Measurements from ENCODE around the gene ALOXE3.
"Not testable (repeated sequence)": the region's sequence is repeated elsewhere in the genome, so short reads cannot be mapped to it uniquely, and the experiment has no call there.

The ALOXE3 gene

DNA sequence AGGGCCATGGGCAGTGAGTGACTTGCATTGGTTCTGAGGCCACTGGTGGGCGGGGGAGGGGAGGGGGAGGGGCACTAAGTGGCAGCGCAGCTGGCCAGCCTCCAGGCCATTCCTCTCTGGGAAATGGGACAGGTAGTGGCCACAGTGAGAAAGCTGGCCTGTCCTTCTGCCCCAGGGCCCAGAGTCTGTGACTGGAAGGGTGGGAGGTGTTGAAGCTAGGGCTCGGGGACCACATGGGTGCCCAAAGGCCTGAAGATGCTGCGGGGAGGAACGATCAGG is 30.4 kb downstream of the ALOXE3 start:
- DNase-seq = no peak

DNA sequence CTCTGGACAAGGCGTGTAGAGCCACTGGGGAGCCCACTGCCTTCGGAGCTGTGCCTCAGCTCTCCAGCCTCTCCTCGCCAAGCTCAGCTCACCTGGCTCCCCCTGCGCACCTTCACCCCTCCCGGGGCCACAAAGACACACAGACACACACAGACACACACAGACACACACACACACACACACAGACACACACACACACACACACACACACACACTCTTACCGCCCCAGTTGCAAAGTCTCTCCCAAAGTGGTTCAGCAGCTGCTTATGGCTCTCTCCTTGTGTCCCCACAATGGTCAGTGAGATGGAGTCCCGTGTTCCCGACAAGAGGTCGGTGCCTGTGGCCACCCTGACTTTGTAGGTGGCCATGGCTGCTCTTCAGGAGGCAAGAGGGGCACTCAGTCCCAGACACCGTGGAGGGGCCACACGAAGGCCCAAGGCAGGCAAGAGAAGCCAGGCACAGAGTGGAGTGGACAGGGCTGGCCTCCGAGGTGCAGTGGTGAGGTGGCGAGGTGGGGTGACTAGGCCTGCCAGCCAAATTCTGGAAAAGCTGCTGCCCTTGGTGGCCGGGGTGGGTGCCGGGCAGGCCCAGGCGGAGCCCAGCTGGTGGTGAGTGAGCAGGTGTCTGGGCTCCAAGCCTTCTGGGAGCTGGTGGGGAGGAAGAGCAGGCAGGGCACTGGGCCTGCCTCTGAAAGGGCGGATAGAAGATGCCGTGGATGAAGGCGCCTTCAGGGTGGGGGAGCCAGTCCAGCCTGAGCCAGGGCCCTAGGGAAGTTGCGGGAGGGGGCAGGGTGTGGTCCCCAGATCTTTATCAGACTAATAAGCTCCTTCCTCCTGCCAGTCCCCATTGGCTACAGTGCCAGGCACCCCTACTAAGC is 31.0 kb downstream of the ALOXE3 start, which contains the start of gene ALOX12B:
Gene ALOX12B, minus strand, starts transcription at position 642 of the 877 bp plus-strand sequence. Its CDS starts 274 bp downstream, at position 368.
- no peak for DNase-seq

DNA sequence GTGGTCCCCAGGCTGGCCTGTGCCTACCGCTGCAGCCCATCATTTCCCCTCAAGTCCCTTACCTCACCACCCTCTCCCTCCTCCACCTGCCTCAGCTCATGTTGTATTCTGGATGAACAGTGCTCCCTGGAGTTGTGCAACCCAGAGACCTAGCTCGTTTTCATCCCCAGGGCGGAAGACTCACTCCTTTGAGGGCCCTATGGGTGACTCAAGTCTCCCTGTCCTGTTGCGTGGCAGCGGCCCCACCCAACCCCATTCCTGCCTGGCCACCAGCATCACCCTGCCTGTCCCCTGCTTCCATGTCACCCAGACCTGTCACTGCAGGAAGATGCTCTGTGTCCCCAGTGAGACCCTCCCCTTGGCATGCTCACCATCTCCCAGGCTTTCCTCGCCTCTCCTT is 34.1 kb downstream of the ALOXE3 start:
- DNase-seq = no peak

DNA sequence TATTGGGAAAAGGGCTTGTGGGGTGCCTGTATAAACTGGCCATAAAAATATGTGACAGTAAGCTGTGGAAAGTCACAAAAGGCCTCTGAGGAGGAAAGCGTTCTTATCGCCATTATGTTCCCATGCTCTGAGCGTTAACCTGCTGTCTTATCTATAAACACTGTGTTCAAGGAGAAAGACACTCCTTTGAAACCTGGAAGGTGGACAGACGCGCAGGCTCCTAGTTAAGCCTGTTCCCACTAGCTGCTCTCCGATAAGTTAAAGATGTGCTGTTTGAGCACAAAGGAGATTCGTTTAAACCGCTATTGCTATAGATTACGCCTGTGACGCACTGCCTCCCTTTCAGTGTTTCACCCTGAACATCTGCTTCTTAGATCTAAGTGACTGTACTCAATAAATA is 36.0 kb downstream of the ALOXE3 start:
- no peak for DNase-seq

DNA sequence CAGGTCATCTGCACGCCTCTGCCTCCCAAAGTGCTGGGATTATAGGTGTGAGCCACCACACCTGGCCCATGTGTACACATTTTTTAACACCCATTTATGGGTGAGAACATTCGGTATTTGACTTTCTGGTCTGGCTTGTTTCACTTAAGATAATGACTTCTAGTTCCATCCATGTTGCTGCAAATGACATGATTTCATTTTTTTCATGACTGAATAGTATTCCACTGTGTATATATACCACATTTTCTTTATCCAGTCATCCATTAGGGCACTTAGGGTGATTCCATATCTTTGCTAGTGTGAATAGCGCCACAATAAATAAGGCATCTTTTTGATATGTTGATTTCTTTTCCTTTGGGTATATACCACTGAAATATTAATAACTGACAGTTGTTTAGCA is 36.4 kb downstream of the ALOXE3 start:
- no peak for DNase-seq

DNA sequence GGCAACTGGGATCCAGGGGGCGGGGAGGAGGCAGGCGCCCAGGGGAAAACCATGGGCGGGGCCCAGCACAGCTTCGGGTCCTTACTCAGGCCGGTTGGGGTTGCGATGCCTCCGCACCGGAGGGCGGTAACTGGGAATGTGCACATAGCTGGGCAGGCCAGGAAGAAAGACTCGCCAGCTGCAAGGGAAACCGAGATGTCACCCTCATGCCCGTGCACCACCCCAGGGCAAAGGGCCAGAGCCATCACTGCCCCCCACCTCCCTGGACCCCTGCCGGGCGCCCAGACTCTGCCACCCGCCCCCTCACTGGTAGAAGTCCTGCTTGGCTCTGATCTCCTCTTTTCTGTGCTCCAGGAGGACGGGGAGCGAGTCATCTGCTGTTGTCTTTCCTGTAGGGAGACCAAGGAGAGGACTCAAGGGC is 37.5 kb downstream of the ALOXE3 start:
- no peak for DNase-seq

DNA sequence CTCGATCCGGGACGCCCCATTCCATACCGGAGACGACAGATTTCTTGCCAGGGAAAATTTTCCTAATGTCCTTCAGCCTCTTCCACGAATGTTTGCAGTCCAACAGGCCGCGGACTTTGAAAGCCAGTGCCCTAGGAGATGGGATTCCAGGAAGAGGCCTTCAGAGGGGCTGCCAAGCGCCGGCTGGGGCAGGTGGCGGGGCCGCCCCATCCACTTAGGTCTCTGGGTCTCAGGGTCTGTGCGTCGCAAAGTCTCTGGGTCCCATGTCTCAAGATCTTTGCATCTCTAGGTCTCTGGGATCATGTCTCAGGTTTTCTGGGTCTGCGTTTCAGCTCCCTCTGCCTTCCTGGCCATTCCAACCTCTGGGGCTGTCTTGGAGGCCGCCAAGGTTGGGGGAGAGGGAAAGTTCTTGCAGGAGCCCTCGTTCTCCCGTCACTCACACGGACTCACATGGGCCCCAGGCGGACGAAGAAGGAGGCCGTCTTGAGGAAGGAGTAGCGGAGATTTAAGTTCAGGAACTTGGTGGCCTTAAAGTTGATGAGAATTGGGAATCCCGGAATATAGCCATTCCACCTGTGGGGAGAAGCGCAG is 38.0 kb downstream of the ALOXE3 start:
- DNase-seq = no peak

DNA sequence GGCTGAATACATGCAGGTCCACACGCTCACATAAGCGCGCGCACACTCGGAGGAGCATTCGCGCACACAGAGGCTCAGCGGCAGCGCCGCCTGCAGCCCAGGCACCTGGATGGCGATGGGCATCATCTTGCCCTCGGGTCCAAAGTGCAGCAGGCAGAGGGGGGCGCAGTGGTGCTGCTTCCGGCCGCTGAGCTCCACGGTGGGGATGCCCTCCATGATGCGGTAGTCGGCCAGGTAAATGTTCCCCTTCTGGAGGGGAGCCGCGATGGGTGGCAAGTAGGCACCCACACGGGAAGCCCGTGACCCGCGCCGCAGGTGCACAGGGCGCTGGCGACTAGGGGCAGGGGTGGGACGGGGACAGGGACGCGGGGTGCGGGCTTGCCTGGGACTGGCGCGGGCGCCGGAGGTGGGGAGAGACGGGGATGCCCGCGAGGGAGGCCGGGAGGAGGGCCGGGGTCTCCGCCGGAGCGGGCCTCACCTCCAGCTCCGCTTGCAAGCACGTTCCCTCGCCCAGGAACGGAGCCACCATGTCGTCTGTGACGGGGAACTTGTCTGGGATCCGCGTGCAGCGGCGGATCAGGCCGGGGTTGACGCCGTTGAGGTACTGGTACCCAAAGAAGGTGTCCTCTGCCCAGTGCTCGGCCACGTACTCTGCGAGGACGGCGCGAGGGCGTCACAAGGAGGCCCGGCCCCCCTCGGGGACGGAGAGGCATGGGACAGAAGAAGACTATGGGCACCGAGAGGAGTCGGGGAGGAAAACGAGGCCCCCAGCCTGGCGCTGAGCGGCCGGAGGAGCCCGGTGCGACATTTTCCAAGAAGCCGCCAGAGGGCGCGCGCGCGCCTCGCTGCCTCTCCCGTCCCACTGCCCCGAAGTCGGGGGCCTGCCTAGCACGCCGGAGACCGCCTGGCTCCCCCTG is 38.8 kb downstream of the ALOXE3 start:
- DNase-seq = peak; percentile 35

DNA sequence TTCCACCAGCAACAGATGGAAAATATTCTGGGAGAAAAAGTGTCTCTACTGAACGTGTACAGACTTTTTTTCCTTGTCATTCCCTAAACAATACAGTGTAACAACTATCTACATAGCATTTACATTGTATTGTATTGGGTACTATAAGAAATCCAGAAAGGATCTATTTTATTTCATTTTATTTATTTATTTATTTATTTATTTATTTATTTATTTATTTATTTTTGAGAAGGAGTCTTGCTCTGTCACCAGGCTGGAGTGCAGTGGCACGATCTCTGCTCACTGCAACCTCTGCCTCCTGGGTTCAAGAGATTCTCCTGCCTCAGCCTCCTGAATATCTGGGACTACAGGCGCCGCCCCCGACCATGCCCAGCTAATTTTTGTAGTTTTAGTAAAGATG is 40.4 kb downstream of the ALOXE3 start:
- not testable (repeated sequence) for DNase-seq

DNA sequence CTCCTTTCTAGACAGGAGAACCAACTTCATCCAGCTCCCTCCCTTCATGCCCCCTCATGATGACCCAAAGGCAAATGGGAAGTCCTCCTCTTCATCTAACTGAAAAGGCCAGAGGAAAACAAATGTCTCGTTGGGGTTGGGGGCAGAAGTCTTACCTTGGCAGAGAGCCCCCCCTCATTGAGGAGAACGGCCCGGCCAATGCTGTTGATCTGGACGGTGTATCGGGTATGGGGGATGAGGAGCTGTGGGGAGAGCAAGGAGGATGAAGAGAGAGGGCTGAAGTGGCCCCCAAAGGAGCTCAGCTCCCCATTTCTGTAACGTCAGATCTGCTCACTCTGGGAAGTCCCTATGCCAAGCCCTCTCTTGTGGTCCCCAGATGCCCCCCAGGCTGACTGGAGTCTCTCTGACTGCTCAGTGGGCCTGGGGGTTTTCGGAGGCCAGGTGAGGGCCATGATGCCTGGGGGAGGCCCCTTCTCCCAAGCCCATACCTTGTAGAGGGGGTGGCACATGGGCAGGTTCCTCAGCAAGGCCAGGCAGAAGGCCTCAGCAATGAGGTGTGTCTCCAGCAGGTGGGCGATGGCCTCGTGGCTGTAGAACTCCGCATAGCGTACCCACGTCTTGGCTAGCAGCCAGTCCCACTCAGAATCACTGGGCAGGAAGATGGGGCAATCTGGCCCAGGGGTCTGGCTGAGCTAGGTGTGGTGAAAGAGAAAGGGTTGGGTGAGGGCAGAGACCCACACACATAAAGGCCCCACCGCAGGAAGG is 41.6 kb downstream of the ALOXE3 start:
- no peak for DNase-seq

DNA sequence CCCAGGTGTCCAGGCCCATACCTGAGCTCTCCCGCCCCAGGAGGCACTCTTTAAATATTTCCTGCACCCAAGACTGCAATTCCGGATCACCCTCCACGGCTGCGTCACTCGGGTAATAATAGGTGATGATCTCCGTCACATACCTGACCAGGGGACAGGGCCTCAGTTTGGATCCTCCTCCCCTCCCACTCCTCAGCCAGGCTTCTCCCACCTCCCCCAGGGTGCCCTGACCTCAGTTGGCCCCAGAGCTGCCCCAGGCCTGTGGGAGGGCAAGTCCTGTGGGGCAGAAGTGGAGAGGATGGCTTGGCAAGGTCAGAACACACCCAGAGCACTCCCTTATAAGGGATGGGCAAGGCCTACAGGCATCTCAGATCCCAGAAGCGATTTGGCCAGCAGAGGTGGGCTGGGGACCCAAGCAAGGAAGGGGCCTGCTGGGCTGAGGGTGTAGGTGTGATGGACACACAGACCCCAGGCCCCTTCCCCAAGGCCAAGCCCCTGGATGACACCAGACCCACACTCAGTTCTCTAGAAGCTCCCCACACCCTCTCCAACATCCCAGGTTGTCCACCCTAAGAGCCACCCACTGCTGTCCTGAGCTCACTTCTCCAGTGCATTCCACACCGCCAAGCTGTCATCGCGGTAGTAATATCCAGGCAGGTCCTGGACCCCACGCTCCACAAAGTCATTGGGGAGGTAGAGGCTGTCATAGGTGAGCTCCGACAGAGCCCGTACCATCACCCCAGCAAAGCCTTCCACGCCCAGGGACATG is 42.6 kb downstream of the ALOXE3 start:
- no peak for DNase-seq

DNA sequence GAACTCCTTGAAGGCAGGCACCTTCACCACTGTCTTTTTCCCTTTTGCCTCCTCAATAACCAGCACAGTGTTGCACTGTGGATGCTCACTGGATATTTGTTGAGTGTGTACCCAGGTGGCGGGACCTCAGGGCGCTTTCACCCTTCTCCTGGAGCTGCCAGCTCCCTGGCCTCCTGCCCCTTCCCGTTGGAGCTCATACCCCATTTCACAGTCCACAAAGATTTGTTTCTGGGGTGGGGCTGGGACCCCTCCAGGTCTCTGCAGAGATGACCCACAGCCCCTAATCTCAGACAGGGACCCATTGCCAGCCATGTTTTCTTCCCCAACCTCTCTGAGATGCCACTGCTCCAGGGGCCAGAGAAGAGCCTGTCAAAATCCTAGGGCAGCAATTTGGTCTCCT is 43.2 kb downstream of the ALOXE3 start:
- DNase-seq = no peak

DNA sequence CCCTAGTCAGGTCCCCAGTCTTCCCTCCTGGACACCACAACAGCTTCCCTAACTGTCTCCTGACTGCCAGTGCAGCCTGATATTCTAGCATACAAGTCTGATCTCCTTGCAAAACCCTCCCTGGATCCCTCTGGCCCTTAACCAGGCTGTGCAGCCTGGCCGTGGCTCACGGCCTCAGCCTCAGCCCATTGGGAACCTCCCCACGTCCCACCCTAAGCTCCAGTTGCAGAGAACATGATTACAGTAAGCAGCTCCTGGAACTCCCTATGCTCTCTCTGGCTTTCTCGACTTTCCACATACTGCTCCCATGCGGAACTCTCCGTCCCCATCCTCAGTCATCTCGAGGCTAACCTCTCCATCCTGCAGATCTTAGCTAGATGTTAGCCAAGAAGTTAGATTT is 43.8 kb downstream of the ALOXE3 start:
- DNase-seq = no peak

DNA sequence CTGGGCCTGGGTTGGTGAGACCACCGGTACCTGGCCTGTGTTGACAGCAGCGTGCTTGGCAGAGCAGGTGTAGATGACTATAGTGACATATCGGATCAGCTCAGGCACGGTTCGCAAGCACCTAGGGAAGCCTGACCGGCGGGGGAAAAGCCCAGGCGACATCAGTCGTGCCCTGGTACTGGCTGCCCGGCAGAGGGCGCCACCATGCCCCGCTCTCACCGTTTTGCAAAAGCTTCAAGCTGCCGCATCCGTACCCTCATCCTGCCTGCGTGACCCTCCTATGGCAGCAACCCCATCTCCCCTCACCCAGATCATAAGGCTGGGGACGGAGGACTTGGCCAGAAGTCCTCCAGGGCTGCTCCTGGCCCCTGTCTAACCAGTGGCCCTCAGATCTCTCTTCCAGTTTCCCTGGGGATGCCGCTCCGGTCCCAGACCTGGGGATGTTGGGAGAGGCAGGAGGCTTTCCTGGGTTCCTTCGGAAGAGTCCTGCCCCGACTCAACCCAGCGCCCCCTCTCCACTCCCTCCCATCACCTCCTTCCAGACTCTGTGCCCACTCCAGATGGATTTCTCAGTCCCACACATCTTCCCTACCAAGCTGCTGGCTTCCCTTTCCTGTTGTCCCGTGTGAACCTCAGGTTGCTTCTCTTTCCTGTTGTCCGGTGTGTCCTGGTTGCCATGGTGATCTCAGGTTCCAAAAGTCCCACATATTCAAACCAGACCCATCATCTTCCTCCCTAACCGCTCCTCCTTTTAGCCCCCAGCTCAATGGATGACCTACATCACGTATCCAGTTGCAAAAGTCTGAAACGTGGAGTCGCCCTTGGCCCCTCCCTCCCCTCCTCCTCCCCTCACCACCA is 44.5 kb downstream of the ALOXE3 start:
- peak; percentile 40 for DNase-seq

DNA sequence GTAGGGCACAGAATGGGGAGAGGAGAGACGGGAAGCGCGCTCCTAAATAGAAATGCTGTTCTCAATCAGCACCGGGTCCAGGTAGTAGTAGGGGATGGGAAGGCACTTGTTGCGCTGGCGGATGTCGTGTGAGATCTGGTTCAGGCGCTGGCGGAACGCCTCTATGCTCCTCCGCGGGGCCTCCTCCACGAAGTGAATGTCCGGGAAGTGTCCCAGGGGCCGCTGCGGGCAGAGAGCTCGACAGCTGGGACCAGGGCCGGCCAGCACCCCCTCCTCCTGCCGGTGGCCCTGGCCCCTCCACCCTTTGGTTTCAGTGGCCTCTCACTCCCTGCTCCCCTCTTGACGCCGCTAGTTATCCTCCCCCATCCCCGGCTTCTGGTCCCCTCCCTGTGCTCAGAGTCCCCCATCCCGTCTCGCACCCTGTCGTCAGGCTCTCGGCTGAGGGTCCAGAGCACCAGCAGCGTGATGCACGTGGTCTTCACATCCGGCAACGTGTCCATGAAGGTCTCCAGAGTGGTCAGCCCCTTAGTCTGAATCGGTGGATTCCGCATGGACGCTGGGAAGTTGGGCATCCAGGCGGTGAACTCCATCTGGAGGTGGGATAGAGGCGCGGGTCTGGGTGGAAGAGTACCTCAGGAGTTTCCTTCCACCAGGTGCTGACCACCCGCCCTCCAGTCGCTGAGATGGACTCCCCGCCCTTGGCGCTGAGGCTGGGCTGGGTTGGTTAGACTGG is 45.4 kb downstream of the ALOXE3 start:
- no peak for DNase-seq

DNA sequence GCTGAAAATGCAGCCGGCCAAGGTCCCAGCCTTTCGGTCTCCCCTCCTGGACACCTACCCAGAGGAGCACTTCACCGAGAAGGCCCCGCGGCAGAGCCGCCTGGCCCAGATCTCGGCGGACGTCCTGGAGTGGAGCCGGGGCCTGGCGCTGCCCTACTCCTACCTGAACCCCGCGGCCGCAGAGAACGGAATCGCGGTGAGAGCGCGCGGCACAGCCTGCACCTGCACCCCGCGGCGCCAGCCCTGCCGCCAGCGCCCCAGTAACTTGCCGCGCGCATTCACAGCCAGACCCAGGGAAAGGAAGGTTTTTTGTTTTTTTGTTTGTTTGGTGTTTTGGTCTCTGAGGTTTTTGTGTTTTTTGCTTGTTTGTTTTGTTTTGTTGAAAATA is 46.0 kb downstream of the ALOXE3 start:
- DNase-seq = no peak

DNA sequence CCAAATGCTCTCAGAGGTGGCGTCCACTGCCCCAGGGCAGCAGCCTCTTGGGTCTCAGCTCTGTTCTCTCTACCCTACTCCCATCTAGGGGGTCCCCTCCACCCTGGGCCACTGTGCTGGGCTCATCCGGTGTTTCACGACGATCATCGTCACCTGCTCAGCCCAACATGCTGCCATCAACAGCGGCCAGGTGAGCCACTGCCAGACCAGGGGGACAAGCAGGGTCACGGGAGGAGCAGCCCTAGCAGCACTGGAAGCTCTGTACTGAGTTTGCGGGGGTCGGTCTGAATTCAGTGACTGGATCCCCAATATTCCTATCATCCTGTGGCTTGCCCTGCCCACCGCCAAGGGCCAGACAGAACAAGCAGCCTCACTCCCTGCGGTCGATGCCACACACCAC is 46.8 kb downstream of the ALOXE3 start:
- DNase-seq = no peak

DNA sequence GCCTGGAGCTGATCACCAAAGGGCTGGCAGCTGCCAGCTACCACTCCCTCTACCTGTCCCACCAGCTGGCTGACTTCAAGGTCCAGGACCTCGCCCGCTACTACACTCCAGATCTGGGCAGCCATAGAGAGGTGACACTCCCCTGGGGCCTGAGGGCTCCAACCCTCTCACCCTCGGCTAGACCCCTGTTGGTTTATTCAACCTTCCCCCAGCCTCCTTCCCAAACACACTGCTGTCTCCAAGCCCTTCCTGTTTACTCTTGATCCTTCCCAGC is 48.8 kb downstream of the ALOXE3 start:
- no peak for DNase-seq

DNA sequence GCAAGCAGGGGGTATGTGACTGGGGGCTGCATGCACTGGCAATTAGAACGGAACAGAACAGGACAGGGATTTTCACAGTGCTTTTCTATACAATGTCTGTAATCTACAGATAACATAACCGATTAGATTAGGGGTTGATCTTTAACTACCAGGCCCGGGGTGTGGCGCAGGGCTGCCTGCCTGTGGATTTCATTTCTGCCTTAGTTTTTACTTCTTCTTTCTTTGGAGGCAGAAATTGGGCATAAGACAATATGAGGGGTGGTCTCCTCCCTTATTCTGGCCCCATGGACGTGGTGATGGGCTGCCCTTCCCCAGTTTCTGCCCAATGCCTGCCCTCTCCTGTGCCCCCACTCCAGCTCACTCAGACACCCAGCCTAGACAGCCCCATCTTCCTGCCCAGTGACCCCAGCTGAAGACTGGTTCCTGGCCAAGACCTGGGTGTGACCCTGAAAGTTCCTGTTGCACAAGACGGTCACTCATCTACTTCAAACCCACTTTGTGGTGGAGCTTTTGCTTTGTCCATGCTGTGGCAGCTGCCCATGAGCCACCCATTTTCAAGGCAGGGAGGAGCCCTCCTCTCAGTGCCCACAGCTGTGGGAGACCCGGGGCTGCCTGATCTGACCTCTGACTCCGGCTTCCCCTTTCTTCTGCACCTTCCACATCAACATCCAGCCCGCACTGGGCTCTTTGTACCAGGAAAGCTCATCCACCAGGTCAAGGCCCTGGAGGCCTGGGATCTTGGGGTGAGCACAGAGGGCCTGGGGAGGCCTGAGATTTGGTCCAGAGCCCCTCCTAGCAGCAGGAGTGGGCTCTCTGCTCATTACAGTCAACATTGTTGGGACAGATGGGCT is 49.4 kb downstream of the ALOXE3 start:
- no peak for DNase-seq

DNA sequence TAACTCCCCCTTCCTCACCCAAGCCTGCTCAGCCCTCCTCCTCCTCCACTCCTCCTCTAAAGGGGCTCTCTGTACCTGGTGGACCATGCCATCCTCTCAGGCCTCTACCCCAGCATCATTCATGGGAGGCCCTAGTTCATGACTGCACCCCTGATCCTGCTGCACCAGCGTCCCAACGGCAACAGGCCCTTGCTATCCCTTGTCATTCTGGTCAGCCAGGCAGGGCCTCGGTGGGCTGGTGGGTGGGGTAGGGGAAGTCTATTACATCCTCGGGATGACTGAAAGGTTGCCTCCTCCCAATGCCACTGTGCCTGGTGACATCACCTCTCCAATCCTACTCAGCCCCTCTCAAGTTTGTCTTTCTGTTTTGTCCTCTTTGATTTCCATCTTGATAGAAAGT is 50.5 kb downstream of the ALOXE3 start:
- DNase-seq = no peak
